Thoracic aorta (tissue), 2 donors: ENCODE measurements around the gene WWTR1. TPM values are rescaled to one million over a fixed set of nuclear protein-coding genes. Genes with fewer than 3 reads are reported as not detected.

Source experiments
- ATAC-seq: fragments of 150-250 bp; one replicate; pipeline ENCODE4 v1.8.0; 2017; ENCODE audit warnings: low read depth; ENCODE audit not compliant: insufficient number of reproducible peaks, low FRiP score
- DNase-seq: peaks from one replicate; pipeline ENCODE4 v3.0.0-alpha.2; 2020; ENCODE audit warnings: low spot score
- H3K27ac ChIP-seq, 2 donors: fragments of 200-600 bp; sonication (generic); 1 replicate in 1 of 2; 2 replicates in 1 of 2; pipeline ENCODE4 v1.5.1; 2016; ENCODE audit warnings: mild to moderate bottlenecking in 2 of 2, moderate library complexity in 2 of 2
- H3K27me3 ChIP-seq: fragments of 200-600 bp; sonication (generic); replicated peaks from 2 replicates; pipeline ENCODE4 v1.6.0; 2016; ENCODE audit warnings: mild to moderate bottlenecking; ENCODE audit not compliant: insufficient read depth
- H3K36me3 ChIP-seq: fragments of 200-600 bp; sonication (generic); one replicate; pipeline ENCODE4 v1.5.1; 2016
- H3K4me1 ChIP-seq, 2 donors: fragments of 200-600 bp; sonication (generic); 1 replicate in 1 of 2; 2 replicates in 1 of 2; pipeline versions ENCODE4 v1.5.1 to v1.6.0; 2016; ENCODE audit warnings: low read depth in 2 of 2, mild to moderate bottlenecking in 1 of 2; ENCODE audit not compliant: control insufficient read depth in 1 of 2
- H3K4me3 ChIP-seq: fragments of 200-600 bp; sonication (generic); 2 replicates; pipeline ENCODE4 v1.5.1; 2016; ENCODE audit warnings: mild to moderate bottlenecking
- H3K9me3 ChIP-seq: fragments of 200-600 bp; sonication (generic); 2 replicates; pipeline ENCODE4 v1.5.1; 2016
- total RNA-seq, 2 donors: library from RNA; depleted of rRNA; stranded (reverse); fragments of >200 nt; gene quantifications; one replicate each; pipeline versions ENCODE4 v1.1.0 to v1.2.3, GENCODE V29; 2016
- TF ChIP-seq, protein P1 (sequence below): fragments of 200-600 bp; sonication (generic); IDR thresholded peaks from one replicate; pipeline ENCODE4 v1.5.1; 2019; ENCODE audit warnings: antibody characterized with exemption

WWTR1 gene
- total RNA-seq, 2 donors from 2014 or later: 135 to 243 TPM

DNA sequence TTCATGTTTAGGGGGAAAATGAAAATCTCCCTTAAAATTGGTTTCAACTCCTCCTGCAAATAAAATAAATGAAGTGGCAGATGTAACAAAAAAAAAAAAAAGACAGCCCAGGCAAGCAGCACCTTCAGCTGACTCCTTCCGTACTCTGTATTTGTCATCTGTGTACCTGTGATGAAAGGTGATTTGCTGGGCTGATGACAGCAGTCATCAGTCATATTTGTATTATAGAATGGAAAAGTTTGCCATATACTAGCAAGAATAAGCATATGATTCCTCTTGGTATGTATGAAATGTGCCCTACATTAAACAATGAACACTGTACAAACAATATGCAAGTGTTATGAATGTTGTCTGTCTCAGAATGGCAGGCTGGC lies 44.1 kb upstream of the WWTR1 start:
- no peak for ATAC-seq
- peaks cover 9% of the 10 kb centered on the region for H3K9me3 ChIP-seq
- no peaks in the 10 kb centered on the region for H3K4me1 ChIP-seq
- no peak overlapping the region for H3K4me3 ChIP-seq
- no peaks in the 10 kb centered on the region for H3K36me3 ChIP-seq
- DNase-seq: no peak
- no peak overlapping the region for H3K27ac ChIP-seq
- no peaks in the 10 kb centered on the region for H3K27me3 ChIP-seq
- TF ChIP-seq, protein P1, sequence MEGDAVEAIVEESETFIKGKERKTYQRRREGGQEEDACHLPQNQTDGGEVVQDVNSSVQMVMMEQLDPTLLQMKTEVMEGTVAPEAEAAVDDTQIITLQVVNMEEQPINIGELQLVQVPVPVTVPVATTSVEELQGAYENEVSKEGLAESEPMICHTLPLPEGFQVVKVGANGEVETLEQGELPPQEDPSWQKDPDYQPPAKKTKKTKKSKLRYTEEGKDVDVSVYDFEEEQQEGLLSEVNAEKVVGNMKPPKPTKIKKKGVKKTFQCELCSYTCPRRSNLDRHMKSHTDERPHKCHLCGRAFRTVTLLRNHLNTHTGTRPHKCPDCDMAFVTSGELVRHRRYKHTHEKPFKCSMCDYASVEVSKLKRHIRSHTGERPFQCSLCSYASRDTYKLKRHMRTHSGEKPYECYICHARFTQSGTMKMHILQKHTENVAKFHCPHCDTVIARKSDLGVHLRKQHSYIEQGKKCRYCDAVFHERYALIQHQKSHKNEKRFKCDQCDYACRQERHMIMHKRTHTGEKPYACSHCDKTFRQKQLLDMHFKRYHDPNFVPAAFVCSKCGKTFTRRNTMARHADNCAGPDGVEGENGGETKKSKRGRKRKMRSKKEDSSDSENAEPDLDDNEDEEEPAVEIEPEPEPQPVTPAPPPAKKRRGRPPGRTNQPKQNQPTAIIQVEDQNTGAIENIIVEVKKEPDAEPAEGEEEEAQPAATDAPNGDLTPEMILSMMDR: no peak

DNA sequence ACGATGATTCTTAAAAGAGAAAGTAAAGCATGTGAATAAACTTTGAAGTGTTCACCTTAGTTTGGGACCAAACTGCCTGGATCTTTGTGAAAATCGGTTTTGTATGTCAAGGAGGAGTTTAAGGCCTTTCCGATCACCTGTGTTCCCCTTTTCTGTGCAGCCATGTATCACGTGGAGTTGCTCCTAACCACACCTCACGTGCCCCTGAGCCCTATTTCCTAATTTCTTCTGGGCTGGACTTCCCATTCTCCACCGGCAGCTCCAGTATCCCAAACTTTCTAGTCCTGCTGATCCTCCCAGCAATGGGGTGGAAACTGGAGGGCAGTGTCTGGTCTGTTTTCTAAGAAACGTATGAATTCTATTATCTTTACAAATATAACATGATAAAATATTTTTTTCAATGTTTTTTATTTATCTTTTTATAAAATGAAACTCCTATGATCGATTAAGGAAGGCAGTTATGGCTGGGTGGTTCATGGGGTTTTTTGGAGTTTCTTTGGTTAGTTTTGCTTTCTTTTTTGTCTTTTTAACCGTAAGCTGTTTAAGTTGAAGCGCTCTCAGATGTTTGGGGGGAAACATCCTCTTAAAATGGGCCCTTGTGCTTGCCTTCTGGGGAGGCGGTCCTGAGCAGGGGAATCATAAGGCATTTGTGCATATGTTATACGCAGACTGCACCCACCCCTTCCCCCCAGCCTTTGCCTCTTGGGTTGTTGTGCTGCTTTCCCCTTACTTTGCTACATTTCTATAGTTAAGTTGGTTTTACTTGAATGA lies 43.6 kb upstream of the WWTR1 start:
- H3K4me1 ChIP-seq: no peaks in the 10 kb centered on the region
- no peak for DNase-seq
- H3K36me3 ChIP-seq: no peaks in the 10 kb centered on the region
- no peak overlapping the region for H3K27ac ChIP-seq
- peaks cover 9% of the 10 kb centered on the region for H3K9me3 ChIP-seq
- TF ChIP-seq, protein P1: no peak
- ATAC-seq: no peak
- no peak overlapping the region for H3K4me3 ChIP-seq
- H3K27me3 ChIP-seq: no peaks in the 10 kb centered on the region

DNA sequence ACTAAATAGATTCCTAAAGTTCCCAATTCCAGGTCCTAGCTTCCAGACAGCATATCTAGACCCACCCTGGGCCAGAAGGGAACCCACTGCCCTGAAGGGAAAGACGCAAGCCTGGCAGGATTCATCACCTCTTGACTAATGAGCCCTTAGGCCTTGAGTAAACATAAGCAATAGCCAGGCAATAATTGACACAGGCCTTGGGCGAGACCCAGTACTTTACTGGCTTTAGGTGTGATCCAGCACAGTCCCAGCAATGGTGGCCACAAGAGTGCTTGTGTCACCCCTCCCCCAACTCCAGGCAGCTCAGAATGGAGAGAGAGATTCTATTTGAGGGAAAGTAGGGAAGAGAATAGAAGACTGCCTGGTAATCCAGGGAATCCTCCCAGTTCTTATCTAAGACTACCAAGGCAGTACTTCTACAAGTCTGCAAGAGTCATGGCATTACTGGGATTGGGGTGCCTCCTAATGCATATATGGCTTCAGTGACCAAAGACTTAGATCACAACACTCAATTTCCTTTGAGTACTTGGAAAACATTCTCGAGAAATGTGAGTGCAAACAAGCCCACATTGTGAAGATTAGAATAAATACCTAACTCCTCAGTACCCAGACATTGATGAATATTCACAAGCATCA lies 30.4 kb upstream of the WWTR1 start:
- no peak for ATAC-seq
- TF ChIP-seq, protein P1: no peak
- no peaks in the 10 kb centered on the region for H3K4me1 ChIP-seq

DNA sequence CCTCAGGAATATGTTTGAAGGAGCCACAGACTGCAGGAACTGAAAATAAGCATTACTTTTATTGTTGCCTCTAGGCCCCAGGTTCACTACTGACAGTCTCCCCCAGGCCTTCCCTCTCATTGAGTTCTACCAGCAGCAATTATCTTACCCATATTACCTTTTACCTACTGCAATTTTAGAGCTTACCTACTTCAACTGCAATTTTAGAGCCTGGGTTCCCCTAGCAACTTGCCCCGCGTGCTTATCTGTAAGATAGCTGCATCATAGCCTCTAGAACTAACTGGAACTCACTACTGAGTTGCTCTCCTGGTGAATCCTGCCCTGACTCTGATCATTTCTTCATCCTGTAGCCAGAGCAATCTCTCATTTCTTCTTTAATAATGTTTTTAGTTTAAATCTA lies 29.2 kb upstream of the WWTR1 start:
- Histone ChIP-seq H3K36me3 (no peaks in the 10 kb centered on the region), H3K27ac (no peak overlapping the region), H3K27me3 (no peaks in the 10 kb centered on the region), H3K4me3 (no peak overlapping the region), H3K9me3 (no peaks in the 10 kb centered on the region), H3K4me1 (no peaks in the 10 kb centered on the region)
- no peak for ATAC-seq
- DNase-seq: no peak
- TF ChIP-seq, protein P1: no peak

More for the DNA sequence above, 30.4 kb upstream of the WWTR1 start:
- Histone ChIP-seq H3K9me3 (peaks cover 1% of the 10 kb centered on the region), H3K27me3 (no peaks in the 10 kb centered on the region), H3K27ac (no peak overlapping the region), H3K36me3 (no peaks in the 10 kb centered on the region), H3K4me3 (no peak overlapping the region)
- no peak for DNase-seq

DNA sequence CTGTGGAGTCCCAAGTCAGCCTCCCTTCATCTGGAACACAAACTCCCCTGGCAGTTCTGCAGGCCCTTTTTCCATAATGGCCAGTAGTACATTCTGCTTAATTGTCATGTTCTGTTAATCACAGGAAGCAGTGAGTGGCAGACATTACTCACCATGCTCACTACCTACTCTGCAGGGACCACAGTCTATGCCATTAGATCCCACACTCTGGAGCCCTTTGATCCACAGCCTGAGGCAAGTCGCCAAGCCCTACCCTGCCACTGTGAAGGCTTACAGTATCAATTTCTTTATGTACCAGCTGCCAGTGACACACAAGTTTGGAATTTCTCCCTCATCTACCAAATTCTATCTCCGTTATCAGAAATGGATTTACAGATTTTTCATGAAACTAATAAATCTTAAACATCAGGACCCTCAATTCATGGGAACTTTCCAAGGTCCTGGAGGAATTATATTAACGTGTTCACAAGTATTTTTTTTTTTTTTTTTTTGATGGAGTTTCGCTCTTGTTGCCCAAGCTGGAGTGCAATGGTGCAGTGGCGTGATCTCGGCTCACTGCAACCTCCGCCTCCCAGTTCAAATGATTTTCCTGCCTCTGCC lies 20.6 kb upstream of the WWTR1 start:
- Histone ChIP-seq H3K36me3 (no peaks in the 10 kb centered on the region), H3K4me1 (no peaks in the 10 kb centered on the region), H3K4me3 (no peak overlapping the region), H3K9me3 (no peaks in the 10 kb centered on the region), H3K27ac (no peak overlapping the region), H3K27me3 (no peaks in the 10 kb centered on the region)
- no peak for DNase-seq
- TF ChIP-seq, protein P1: no peak
- ATAC-seq: no peak
